ENCODE measurements around the gene ABCA6. TPM values are rescaled to one million over a fixed set of nuclear protein-coding genes. Genes with fewer than 3 reads are reported as not detected.

ABCA6 gene
- total and polyA plus RNA-seq, 2 donors (not counting 1 experiment from before 2014, with no cell fraction given): 4.2 to 12.9 TPM

- Histone ChIP-seq H3K36me3 (ENCODE audit: control insufficient read depth, insufficient read depth, low read length) (no peaks in the 10 kb centered on the region), H2AFZ (ENCODE audit: low read length) (no peak overlapping the region), H3K4me3 (replicated peaks in 1 of 4; ENCODE audit: control extremely low read depth in 1 of 4, insufficient read depth in 1 of 4, low read depth in 3 of 4, low read length in 4 of 4) (no peak overlapping the region), H3K27me3 (ENCODE audit: control insufficient read depth, insufficient read depth, low read length) (no peaks in the 10 kb centered on the region), H3K27ac (ENCODE audit: insufficient read depth, low read length) (no peak overlapping the region), H3K4me2 (ENCODE audit: extremely low read depth, insufficient read depth, low read length) (no peak overlapping the region), H4K20me1 (ENCODE audit: control insufficient read depth, extremely low read depth, insufficient read depth, low read length) (no peaks in the 10 kb centered on the region), H3K9ac (ENCODE audit: insufficient read depth, low read length) (no peak overlapping the region), H3K79me2 (ENCODE audit: control insufficient read depth, insufficient read depth, low read length) (no peaks in the 10 kb centered on the region), H3K4me1 (ENCODE audit: control insufficient read depth, extremely low read depth, insufficient read depth, low read length) (no peaks in the 10 kb centered on the region), H3K9me3 (ENCODE audit: control insufficient read depth, insufficient read depth, low read depth, low read length) (no peaks in the 10 kb centered on the region)
- no peak for TF ChIP-seq EZH2 (IDR thresholded peaks at IDR 0.05; ENCODE audit: low read length, missing control alignments)
- TF ChIP-seq, protein P1, sequence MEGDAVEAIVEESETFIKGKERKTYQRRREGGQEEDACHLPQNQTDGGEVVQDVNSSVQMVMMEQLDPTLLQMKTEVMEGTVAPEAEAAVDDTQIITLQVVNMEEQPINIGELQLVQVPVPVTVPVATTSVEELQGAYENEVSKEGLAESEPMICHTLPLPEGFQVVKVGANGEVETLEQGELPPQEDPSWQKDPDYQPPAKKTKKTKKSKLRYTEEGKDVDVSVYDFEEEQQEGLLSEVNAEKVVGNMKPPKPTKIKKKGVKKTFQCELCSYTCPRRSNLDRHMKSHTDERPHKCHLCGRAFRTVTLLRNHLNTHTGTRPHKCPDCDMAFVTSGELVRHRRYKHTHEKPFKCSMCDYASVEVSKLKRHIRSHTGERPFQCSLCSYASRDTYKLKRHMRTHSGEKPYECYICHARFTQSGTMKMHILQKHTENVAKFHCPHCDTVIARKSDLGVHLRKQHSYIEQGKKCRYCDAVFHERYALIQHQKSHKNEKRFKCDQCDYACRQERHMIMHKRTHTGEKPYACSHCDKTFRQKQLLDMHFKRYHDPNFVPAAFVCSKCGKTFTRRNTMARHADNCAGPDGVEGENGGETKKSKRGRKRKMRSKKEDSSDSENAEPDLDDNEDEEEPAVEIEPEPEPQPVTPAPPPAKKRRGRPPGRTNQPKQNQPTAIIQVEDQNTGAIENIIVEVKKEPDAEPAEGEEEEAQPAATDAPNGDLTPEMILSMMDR (conservative IDR thresholded peaks at IDR 0.05 in 1 of 2, IDR thresholded peaks at IDR 0.05 in 1 of 2; ENCODE audit: low read depth in 1 of 2, low read length in 2 of 2): no peak
- DNase-seq (ENCODE audit: low read depth in 2 of 2): peak in 1 of 2 donors; percentile 27
Measured at GRCh38 chr17:69090365-69090764, 51.3 kb downstream of the ABCA6 start.

DNA sequence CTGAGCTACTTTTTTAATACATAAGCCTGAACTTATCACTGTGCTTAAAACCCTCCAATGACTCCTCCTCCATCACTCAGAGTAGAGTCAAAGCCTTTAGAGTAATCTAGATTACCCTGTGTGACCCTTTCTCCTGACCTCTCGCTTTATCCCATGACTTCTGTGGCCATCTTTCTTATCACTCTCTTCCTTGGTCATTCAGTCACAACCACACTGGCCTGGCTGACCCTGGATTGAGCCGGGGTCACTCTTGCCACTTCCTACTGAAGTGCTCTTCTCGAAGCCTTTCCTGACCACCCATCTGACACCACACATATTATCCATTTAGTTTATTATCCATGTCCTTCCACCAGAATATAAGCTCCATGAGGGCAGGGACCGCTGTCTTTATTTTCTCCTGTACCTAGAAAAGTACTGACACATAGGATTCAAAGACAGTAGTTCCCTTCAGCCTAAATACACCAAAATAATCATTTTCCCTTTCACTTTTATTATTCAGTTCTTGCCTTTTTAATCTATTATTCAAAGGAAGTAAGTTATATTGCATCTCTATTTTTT, 53.0 kb downstream of the ABCA6 start:
- no peak for TF ChIP-seq EZH2 (IDR thresholded peaks at IDR 0.05; ENCODE audit: low read length, missing control alignments)
- TF ChIP-seq, protein P1 (conservative IDR thresholded peaks at IDR 0.05 in 1 of 2, IDR thresholded peaks at IDR 0.05 in 1 of 2; ENCODE audit: low read depth in 1 of 2, low read length in 2 of 2): no peak
- Histone ChIP-seq H4K20me1 (ENCODE audit: control insufficient read depth, extremely low read depth, insufficient read depth, low read length) (no peaks in the 10 kb centered on the region), H3K36me3 (ENCODE audit: control insufficient read depth, insufficient read depth, low read length) (no peaks in the 10 kb centered on the region), H3K4me1 (ENCODE audit: control insufficient read depth, extremely low read depth, insufficient read depth, low read length) (no peaks in the 10 kb centered on the region), H2AFZ (ENCODE audit: low read length) (no peak overlapping the region), H3K27me3 (ENCODE audit: control insufficient read depth, insufficient read depth, low read length) (no peaks in the 10 kb centered on the region), H3K4me2 (ENCODE audit: extremely low read depth, insufficient read depth, low read length) (no peak overlapping the region), H3K27ac (ENCODE audit: insufficient read depth, low read length) (no peak overlapping the region), H3K9ac (ENCODE audit: insufficient read depth, low read length) (no peak overlapping the region), H3K9me3 (ENCODE audit: control insufficient read depth, insufficient read depth, low read depth, low read length) (no peaks in the 10 kb centered on the region), H3K79me2 (ENCODE audit: control insufficient read depth, insufficient read depth, low read length) (no peaks in the 10 kb centered on the region), H3K4me3 (replicated peaks in 1 of 4; ENCODE audit: control extremely low read depth in 1 of 4, insufficient read depth in 1 of 4, low read depth in 3 of 4, low read length in 4 of 4) (no peak overlapping the region)
- DNase-seq (ENCODE audit: low read depth in 2 of 2): no peak

DNA sequence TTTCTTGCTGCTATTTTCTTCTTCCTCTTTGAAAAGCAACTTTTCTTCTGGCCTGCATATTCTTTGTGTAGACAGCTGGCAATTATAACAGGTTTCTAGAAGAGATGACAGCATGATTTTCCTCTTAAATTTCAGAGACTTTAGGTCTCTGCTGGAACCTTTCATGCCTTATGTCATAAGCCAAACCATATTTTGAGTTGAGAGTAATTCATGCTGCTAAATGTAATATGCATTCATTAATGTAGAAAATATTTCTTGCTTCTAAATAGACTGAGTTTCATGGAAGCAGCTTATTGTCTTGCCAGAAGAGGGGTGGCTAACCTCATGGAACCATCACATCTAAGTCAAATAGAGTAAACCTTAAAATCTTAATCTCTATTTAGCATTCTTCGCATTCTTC, 55.1 kb downstream of the ABCA6 start:
- no peaks in the 10 kb centered on the region for H3K79me2 ChIP-seq (ENCODE audit: control insufficient read depth, insufficient read depth, low read length)
- H3K36me3 ChIP-seq (ENCODE audit: control insufficient read depth, insufficient read depth, low read length): no peaks in the 10 kb centered on the region
- no peaks in the 10 kb centered on the region for H3K9me3 ChIP-seq (ENCODE audit: control insufficient read depth, insufficient read depth, low read depth, low read length)
- no peak overlapping the region for H3K9ac ChIP-seq (ENCODE audit: insufficient read depth, low read length)
- H3K4me2 ChIP-seq (ENCODE audit: extremely low read depth, insufficient read depth, low read length): no peak overlapping the region
- no peaks in the 10 kb centered on the region for H3K4me1 ChIP-seq (ENCODE audit: control insufficient read depth, extremely low read depth, insufficient read depth, low read length)
- no peak overlapping the region for H3K4me3 ChIP-seq (replicated peaks in 1 of 4; ENCODE audit: control extremely low read depth in 1 of 4, insufficient read depth in 1 of 4, low read depth in 3 of 4, low read length in 4 of 4)
- H4K20me1 ChIP-seq (ENCODE audit: control insufficient read depth, extremely low read depth, insufficient read depth, low read length): no peaks in the 10 kb centered on the region
- H3K27ac ChIP-seq (ENCODE audit: insufficient read depth, low read length): no peak overlapping the region
- H3K27me3 ChIP-seq (ENCODE audit: control insufficient read depth, insufficient read depth, low read length): no peaks in the 10 kb centered on the region
- no peak overlapping the region for H2AFZ ChIP-seq (ENCODE audit: low read length)
- TF ChIP-seq EZH2 (IDR thresholded peaks at IDR 0.05; ENCODE audit: low read length, missing control alignments): no peak
- TF ChIP-seq, protein P1 (conservative IDR thresholded peaks at IDR 0.05 in 1 of 2, IDR thresholded peaks at IDR 0.05 in 1 of 2; ENCODE audit: low read depth in 1 of 2, low read length in 2 of 2): no peak
- no peak for DNase-seq (ENCODE audit: low read depth in 2 of 2)
